HG02970 (cell line): ENCODE data around the gene MYO18B.

Experiments
- ATAC-seq: cut with Tn5 transposase; IDR thresholded peaks from one replicate; pipeline ENCODE4 v1.9.1; 2021; ENCODE audit warnings: mild to moderate bottlenecking, moderate library complexity, moderate number of reproducible peaks; ENCODE audit not compliant: unreplicated experiment, low FRiP score

MYO18B gene

GRCh38 chr22:25817092-25817943 is 75.3 kb downstream of the MYO18B start:
- no peak for ATAC-seq

GRCh38 chr22:25818541-25818940 is 76.6 kb downstream of the MYO18B start:
- ATAC-seq, result no peak

DNA sequence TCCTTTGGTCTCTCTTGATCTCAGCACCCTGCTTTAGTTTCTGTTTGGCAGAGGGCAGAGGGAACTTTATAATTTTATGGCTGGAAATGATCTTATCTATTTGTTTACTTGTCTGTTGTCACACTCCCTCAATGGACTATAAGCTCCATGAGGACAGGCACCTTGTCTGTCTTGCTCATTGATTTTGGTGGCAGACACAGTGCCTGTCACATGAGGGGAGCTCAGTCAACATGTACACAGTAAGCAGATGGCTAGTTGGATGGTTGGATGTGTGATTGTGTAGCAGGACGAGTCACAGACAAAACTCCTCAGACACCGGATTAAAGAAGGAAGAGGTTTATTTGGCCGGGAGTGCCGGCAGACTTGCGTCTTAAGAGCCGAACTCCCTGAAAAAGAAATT is 80.4 kb downstream of the MYO18B start:
- no peak for ATAC-seq

DNA sequence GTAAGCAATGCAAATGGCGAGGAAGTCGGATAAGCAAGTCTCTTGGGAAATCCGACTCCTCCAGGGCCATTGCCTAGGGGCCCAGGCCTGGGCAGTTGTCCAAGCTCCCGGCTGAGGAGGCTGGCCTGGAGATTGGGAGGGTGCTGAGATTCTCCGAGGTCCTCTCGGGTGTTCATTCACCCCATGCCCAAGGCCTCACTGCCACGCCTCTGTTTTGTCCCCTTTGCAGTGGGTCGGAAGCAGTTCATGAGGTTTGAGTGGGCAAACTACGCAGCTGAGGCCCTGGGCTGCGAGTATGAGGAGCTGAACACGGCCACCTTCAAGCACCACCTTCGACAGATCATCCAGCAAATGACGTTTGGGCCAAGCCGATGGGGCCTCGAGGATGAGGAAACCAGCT is 81.3 kb downstream of the MYO18B start:
- no peak for ATAC-seq

DNA sequence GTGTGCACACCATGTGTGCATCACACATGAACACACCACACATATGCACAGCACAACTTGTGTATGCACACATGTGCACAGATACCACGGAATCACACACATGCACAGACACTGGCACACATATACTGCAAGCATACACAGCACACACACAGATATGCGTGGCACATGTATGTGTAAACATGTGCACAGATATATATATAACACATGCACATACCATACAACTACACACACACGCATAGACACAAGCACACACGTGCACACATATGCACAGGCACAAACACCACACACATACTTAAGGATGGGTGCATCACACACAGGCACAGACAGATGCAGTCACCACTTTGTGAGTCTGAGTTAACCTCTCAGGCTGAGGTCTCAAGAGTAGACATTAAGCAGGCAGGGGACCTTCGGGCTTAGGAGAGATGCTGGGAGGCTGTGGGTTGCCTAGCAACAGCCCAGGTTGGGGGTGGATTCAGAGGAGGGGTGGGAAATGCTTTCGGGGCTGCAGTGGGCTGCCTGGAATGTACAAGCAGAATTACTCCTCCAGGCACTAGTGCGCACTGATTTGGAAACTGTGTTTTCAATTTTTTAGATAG is 82.9 kb downstream of the MYO18B start:
- ATAC-seq, result no peak

GRCh38 chr22:25827415-25827814 is 85.4 kb downstream of the MYO18B start:
- ATAC-seq, result no peak

GRCh38 chr22:25828422-25828821 is 86.4 kb downstream of the MYO18B start:
- no peak for ATAC-seq

- no peak for ATAC-seq
These were observed 87.2 kb downstream of the MYO18B start for GRCh38 chr22:25829237-25829636.

DNA sequence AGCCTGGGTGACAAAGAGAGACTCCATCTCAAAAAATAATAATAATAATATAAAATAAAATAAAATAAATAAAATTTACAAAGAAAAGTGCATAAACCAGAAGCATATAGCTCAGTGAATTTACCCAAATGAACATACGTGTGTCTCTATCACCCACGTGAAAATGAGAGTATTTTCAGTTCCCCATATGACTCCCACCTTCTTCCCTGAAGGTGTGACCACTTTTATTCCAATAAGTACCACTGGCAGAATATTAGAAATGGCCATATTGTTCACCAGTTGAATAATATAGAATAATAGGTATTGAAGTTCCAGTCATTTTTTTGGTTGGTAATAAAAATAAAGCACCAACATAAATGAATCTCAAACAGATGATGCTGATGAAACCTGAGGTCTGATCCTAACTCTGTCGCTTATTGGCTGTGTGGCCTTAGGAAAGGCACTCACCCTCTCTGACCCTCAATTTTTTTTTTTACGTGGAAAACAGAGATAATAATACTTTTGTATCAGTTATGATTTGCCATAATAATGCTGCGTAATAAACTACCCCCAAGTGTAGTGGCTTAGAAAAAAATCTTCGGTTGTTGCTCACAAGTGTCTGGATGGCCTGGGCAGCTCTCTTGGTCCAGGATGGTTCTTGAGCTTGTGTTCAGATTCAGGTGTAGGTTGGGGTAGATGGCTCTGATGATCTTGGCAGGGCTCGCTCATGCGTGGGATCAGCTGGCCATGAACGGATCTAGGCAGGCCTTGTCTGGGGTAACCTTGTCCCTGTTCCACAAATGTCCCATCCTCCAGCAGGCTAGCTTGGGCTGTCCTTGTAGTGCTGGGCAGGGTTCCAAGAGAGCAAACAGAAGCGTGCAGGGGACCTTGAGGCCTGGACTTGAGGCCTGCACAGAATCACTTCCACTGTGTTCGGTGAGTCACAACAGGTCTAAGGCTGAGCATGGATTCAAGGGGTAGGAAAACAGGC is 88.1 kb downstream of the MYO18B start:
- no peak for ATAC-seq

DNA sequence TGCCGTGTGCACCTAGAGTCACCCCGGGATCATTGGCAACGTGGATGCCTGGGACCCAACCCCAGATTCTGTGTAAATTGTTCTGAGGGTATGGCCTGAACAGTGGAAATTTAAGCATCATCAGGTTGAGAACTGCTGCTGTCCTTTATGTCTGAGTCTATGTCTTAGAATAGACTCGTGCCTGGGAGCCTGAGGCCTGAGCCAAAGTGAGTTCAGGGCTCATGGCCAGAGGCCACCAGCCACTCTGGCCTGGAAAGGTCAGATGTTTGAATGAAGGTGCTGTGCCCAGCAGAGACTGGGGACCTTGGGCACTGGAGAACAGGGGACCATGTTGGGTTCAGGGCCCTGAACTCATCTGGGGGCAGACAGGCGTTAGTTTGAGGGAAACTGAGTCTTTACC is 91.1 kb downstream of the MYO18B start:
- no peak for ATAC-seq

DNA sequence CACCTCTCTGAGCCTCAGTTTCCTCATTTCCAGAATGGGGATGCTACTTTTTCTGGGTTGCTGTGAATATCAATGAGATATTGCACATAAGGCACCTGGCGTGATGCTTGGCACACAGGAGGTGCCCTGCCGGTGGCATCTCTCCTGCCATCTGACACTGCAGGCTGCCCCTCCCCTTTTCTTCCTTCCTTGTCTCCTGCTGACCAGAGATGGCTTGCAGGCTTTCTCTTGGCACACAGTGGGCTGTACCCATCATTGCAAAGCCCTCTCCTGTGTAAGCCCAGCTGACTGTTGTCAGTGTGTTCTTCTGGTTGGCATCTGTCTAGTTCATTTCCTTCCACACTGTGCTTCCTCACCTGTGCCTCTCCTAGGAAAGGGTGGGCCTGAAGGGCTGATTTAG is 91.7 kb downstream of the MYO18B start:
- no peak for ATAC-seq

DNA sequence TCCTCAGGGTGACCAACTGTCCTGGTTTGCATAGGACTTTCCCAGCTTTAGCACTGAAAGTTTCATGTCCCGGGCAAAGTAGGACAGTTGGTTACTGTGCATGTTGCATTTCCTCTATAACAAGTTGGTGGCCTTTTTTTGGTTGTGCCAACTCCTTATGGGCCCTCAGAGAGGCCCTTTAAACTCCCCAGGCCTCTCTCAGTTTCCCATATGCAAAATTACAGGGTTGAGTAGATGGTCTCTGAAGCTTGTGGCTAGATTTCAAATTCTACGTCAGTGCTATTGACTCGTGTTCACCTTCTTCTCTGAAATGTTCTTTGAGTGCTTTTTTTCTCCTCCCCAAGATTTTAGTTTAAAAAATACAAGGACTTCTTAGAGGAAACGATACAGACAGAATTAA is 92.5 kb downstream of the MYO18B start:
- no peak for ATAC-seq

DNA sequence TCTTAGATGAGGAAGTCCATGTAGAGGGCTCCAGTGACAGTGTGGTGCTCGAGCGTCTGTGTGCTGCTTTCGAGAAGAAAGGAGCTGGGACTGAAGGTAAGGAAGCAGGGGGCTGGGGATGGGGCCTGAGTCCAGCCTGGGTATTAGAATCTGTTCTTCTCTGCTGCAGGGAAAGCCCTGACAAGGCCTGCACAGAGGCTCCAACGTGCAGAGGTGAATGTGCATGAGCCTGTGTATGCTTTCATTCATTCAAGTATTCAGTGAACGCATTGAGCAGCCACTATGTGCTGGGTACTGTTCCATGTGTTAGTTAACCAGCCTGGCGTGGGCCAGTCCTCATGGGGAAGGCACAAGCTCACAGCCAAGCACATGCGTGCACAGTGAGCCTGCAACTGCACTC is 93.4 kb downstream of the MYO18B start:
- ATAC-seq, result no peak

- ATAC-seq, result no peak
These were observed 95.4 kb downstream of the MYO18B start for GRCh38 chr22:25837288-25837900.

GRCh38 chr22:25838960-25839741 is 97.2 kb downstream of the MYO18B start:
- ATAC-seq, result no peak

GRCh38 chr22:25839755-25840154 is 97.8 kb downstream of the MYO18B start:
- no peak for ATAC-seq

DNA sequence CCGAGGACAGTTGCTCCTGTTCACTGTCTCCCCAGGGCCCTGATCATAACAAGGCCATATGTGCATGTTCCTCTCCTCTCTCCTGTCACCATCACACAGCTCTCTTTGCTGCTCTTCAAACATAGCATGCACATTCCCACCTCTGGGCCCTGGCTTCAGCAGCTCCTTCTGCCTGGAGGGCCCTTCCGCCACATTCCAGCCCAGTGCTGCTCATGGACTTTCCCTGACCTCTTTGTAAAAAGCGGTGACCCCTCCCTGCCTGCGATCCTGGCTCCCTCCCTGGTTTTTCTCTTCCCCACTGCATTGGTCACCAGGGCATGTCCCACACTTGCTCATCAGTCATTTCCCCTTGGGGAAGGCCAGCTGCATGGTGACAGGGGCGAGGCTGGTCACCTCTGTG is 98.2 kb downstream of the MYO18B start:
- ATAC-seq, result no peak

GRCh38 chr22:25840891-25841290 is 98.9 kb downstream of the MYO18B start:
- no peak for ATAC-seq

DNA sequence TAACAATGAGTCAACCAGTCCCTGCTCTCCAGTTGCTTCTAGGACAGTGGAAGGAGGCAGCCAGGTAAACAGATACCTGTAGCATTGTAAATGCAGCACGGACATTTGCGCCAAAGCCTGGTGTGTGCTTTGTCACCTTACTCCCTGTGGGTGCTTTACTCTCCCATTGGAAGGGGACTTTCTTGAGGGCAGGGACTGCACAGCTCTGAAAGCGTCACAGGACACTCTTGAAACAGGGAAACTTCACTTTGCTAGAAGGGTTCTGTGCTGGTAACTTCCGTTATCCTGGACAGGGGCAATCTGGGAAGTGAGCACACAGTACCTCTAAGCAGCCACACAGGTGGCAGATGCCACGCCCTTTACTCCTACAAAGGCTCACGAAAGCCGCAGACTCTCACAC is 99.8 kb downstream of the MYO18B start:
- ATAC-seq, result no peak
